Keratinocyte (primary cell): ENCODE data around the gene ANKRD17. TPM values are rescaled to one million over a fixed set of nuclear protein-coding genes. Genes with fewer than 3 reads are reported as not detected.

ENCODE experiments used
- DNase-seq: peaks from one replicate; pipeline ENCODE4 v3.0.0-alpha.2; 2011; ENCODE audit warnings: low read depth, missing footprints, low spot score
- FAIRE-seq: peaks from 2 replicates; lab custom pipeline; 2011; peaks lifted over from hg19 to GRCh38; lab: Jason Lieb, UNC
- H2AFZ ChIP-seq: 2 replicates; pipeline ENCODE4 v1.6.0; 2012; ENCODE audit warnings: low read length, control low read depth, inconsistent platforms; ENCODE audit not compliant: control insufficient read depth
- H3K27ac ChIP-seq: 2 replicates; pipeline ENCODE4 v1.5.1; 2011; ENCODE audit warnings: low read length; ENCODE audit not compliant: control insufficient read depth, insufficient read depth
- H3K27me3 ChIP-seq: 3 replicates; pipeline ENCODE4 v1.6.0; 2011; ENCODE audit warnings: low read length; ENCODE audit not compliant: control insufficient read depth, insufficient read depth; ENCODE audit errors: extremely low read depth
- H3K36me3 ChIP-seq, 2 experiments: 2 replicates in 1 of 2; 3 replicates in 1 of 2; pipeline ENCODE4 v1.5.1; 2011; ENCODE audit warnings: low read length in 2 of 2, mild to moderate bottlenecking in 1 of 2; ENCODE audit not compliant: control insufficient read depth in 2 of 2, insufficient read depth in 2 of 2; ENCODE audit errors: extremely low read depth in 1 of 2
- H3K4me1 ChIP-seq: 3 replicates; pipeline ENCODE4 v1.5.1; 2011; ENCODE audit warnings: low read length; ENCODE audit not compliant: control insufficient read depth, insufficient read depth; ENCODE audit errors: extremely low read depth
- H3K4me2 ChIP-seq: 3 replicates; pipeline ENCODE4 v1.6.0; 2011; ENCODE audit warnings: low read depth, low read length; ENCODE audit not compliant: control insufficient read depth, insufficient read depth; ENCODE audit errors: extremely low read depth
- H3K4me3 ChIP-seq, 3 experiments: fragments of 200-600 bp in 1 of 3; sonication (generic) in 1 of 3; 2 replicates in 2 of 3; 3 replicates in 1 of 3; pipeline ENCODE4 v1.5.1; 2011 to 2016; ENCODE audit warnings: low read length in 3 of 3, mild to moderate bottlenecking in 3 of 3, control low read depth in 2 of 3, inconsistent platforms in 1 of 3, low read depth in 1 of 3, mixed read lengths in 1 of 3, mixed run types in 1 of 3, moderate library complexity in 1 of 3; ENCODE audit not compliant: control insufficient read depth in 2 of 3, insufficient read depth in 2 of 3; ENCODE audit errors: extremely low read depth in 1 of 3
- H3K79me2 ChIP-seq: 2 replicates; pipeline ENCODE4 v1.6.0; 2012; ENCODE audit warnings: low read length; ENCODE audit not compliant: control insufficient read depth, insufficient read depth
- H3K9ac ChIP-seq: 3 replicates; pipeline ENCODE4 v1.6.0; 2011; ENCODE audit warnings: low read length; ENCODE audit not compliant: control insufficient read depth, insufficient read depth; ENCODE audit errors: extremely low read depth
- H3K9me1 ChIP-seq: 3 replicates; pipeline ENCODE4 v1.6.0; 2011; ENCODE audit warnings: low read length; ENCODE audit not compliant: control insufficient read depth, insufficient read depth; ENCODE audit errors: extremely low read depth
- H3K9me3 ChIP-seq: 2 replicates; pipeline ENCODE4 v1.5.1; 2012; ENCODE audit warnings: low read depth, low read length; ENCODE audit not compliant: control insufficient read depth
- H4K20me1 ChIP-seq: 3 replicates; pipeline ENCODE4 v1.6.0; 2011; ENCODE audit warnings: low read length; ENCODE audit not compliant: control insufficient read depth, insufficient read depth; ENCODE audit errors: extremely low read depth
- EZH2 ChIP-seq: IDR thresholded peaks from one replicate; pipeline ENCODE4 v1.6.1; 2012; ENCODE audit warnings: inconsistent platforms, mild to moderate bottlenecking, low read length, moderate library complexity
- dilution Hi-C: fragments of 300-500 bp; cut with MboI; formaldehyde crosslinking; loops from one replicate; pipeline ENCODE4 v1.7.0; 2020; ENCODE audit warnings: low sequenced_read_pairs; ENCODE audit not compliant: extremely low pct_ligation_motif_present
- polyA plus RNA-seq, 5 experiments: library from polyadenylated mRNA; depleted of rRNA in 3 of 5; stranded (reverse) in 3 of 5; stranded (forward) in 1 of 5; unstranded in 1 of 5; fragments of >200 nt; gene quantifications; 1 replicate in 1 of 5; 2 replicates in 3 of 5; 3 replicates in 1 of 5; pipeline versions ENCODE4 v1.2.1 to v1.2.3, GENCODE V29; 2011 to 2012; ENCODE audit warnings: missing spikeins in 2 of 5, low read depth in 1 of 5, low replicate concordance in 1 of 5
- TF ChIP-seq, protein P1 (sequence below), 3 experiments: IDR thresholded peaks in 1 of 3; conservative IDR thresholded peaks in 1 of 3; optimal IDR thresholded peaks in 1 of 3; 2 replicates in 2 of 3; 3 replicates in 1 of 3; pipeline versions ENCODE3 to v1.5.1; 2011; ENCODE audit warnings: low read length in 3 of 3, mild to moderate bottlenecking in 3 of 3, moderate library complexity in 2 of 3, control low read depth in 1 of 3, inconsistent platforms in 1 of 3; ENCODE audit not compliant: insufficient read depth in 2 of 3; ENCODE audit errors: extremely low read depth in 1 of 3

The ANKRD17 gene
- polyA plus RNA-seq, 1 donor (not counting 4 experiments of a cell fraction or from before 2014, with no cell fraction given), result 51.5 TPM

DNA sequence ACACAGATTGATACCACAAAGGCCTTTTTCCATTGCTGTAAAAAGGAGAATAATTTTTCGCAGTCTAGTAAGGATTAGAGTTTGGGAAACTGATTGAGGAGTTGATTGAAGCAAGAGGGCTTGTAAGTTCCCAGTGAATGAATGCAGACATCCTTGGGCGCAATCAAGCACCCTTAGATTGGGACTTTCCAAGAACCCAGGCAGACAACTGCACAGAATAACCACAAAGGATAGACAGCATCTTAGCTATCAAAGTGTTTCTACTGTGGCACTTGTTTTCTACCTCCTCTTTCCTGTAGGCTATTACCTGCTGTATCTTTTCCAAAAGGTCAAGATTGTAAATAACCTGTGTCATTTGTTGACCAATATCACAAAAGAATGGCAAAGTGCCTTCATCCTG is 191.7 kb downstream of the ANKRD17 start:
- H3K4me1 ChIP-seq, result peaks cover 8% of the 10 kb centered on the region
- DNase-seq (no peak), FAIRE-seq (no peak)
- H3K79me2 ChIP-seq, result peaks cover 5% of the 10 kb centered on the region
- no peaks in the 10 kb centered on the region for H3K9me3 ChIP-seq
- H3K36me3 ChIP-seq, result peaks cover 4 to 6% of the 10 kb centered on the region in 2 experiments
- no peak overlapping the region for H3K27ac ChIP-seq
- dilution Hi-C loops, result no loop called here
- no peak for TF ChIP-seq EZH2
- TF ChIP-seq, protein P1, sequence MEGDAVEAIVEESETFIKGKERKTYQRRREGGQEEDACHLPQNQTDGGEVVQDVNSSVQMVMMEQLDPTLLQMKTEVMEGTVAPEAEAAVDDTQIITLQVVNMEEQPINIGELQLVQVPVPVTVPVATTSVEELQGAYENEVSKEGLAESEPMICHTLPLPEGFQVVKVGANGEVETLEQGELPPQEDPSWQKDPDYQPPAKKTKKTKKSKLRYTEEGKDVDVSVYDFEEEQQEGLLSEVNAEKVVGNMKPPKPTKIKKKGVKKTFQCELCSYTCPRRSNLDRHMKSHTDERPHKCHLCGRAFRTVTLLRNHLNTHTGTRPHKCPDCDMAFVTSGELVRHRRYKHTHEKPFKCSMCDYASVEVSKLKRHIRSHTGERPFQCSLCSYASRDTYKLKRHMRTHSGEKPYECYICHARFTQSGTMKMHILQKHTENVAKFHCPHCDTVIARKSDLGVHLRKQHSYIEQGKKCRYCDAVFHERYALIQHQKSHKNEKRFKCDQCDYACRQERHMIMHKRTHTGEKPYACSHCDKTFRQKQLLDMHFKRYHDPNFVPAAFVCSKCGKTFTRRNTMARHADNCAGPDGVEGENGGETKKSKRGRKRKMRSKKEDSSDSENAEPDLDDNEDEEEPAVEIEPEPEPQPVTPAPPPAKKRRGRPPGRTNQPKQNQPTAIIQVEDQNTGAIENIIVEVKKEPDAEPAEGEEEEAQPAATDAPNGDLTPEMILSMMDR (optimal IDR thresholded peaks at IDR 0.05 in 1 of 3, IDR thresholded peaks at IDR 0.05 in 1 of 3, conservative IDR thresholded peaks at IDR 0.05 in 1 of 3; ENCODE audit: extremely low read depth in 1 of 3, insufficient read depth in 2 of 3, low read length in 3 of 3), result no peak
- no peak overlapping the region for H3K9ac ChIP-seq
- no peak overlapping the region for H3K4me2 ChIP-seq
- H4K20me1 ChIP-seq, result no peaks in the 10 kb centered on the region
- no peak overlapping the region for H3K4me3 ChIP-seq
- no peaks in the 10 kb centered on the region for H3K27me3 ChIP-seq
- no peaks in the 10 kb centered on the region for H3K9me1 ChIP-seq
- no peak overlapping the region for H2AFZ ChIP-seq

DNA sequence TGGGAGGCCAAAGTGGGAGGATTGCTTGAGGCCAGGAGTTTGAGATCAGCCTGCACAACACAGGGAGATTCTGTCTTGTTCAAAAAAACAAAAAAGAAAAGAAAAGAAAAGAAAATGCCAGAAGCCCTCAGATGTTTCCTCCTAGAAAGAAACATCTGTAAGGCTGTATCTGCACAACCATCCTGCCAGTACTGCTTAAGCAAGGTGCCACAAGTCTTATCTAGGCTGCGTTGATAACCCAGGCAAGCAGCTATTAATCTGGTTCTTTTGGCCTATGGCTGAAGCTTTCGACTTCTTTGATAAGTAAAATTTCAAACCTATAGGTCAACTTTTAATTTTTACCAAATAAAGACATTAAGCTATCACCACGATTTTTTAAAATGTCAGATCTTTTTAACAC is 192.2 kb downstream of the ANKRD17 start:
- TF ChIP-seq EZH2, result no peak
- TF ChIP-seq, protein P1 (optimal IDR thresholded peaks at IDR 0.05 in 1 of 3, IDR thresholded peaks at IDR 0.05 in 1 of 3, conservative IDR thresholded peaks at IDR 0.05 in 1 of 3; ENCODE audit: extremely low read depth in 1 of 3, insufficient read depth in 2 of 3, low read length in 3 of 3), result no peak
- Histone ChIP-seq H2AFZ (no peak overlapping the region), H4K20me1 (no peaks in the 10 kb centered on the region), H3K4me3 (no peak overlapping the region), H3K4me2 (no peak overlapping the region), H3K9me3 (no peaks in the 10 kb centered on the region), H3K36me3 (peaks cover 4 to 6% of the 10 kb centered on the region in 2 experiments), H3K79me2 (peaks cover 5% of the 10 kb centered on the region), H3K9me1 (no peaks in the 10 kb centered on the region), H3K27me3 (no peaks in the 10 kb centered on the region), H3K27ac (no peak overlapping the region), H3K4me1 (peaks cover 8% of the 10 kb centered on the region), H3K9ac (no peak overlapping the region)
- no peak for DNase-seq
- FAIRE-seq, result no peak
- dilution Hi-C loops, result no loop called here
